SK-N-MC (cell line): ENCODE measurements around the gene TTC7B.

Source experiments
- EZH2 ChIP-seq: fragments of 200-600 bp; sonication (generic); IDR thresholded peaks from one replicate; pipeline ENCODE4 v1.6.1; 2017; ENCODE audit warnings: antibody characterized with exemption
- POLR2AphosphoS5 ChIP-seq: IDR thresholded peaks from 2 replicates; pipeline ENCODE4 v1.6.1; 2012; ENCODE audit warnings: mild to moderate bottlenecking, low read depth, low read length, borderline replicate concordance

DNA sequence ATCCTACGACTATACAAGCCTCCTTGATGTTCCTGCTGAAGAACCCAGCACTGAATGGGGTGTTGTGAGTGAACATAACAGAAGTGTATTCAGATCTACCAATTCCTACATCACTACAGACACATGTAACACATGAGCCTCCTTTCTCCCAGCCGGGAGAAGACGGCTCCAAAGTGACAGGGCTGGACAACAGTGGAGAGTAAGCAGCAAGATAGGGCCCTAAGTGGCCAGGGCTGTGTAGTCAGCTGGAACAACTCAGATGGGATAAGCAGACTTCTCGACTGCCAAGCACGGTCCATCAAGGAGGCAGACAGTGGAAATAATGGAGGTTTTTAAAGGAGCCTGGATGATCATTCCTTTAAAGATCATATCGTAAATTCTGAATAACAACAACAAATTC is 73.5 kb downstream of the TTC7B start:
- TF ChIP-seq EZH2 (no peak), POLR2AphosphoS5 (no peak)
